PC-9 (cell line): ENCODE measurements around the gene ITGB5.

Experiments
- CTCF ChIP-seq: fragments of 200-600 bp; sonication (generic); conservative IDR thresholded peaks from 2 replicates; pipeline ENCODE4 v1.6.1; 2017; ENCODE audit warnings: mixed run types, antibody characterized with exemption, mild to moderate bottlenecking, moderate library complexity
- EZH2 ChIP-seq: fragments of 200-600 bp; sonication (generic); IDR thresholded peaks from 2 replicates; pipeline ENCODE4 v1.8.0; 2017; ENCODE audit warnings: antibody characterized with exemption, low read depth

- no peak for TF ChIP-seq CTCF
- no peak for TF ChIP-seq EZH2
Observed at GRCh38 chr3:124888482-124889441, 1.6 kb upstream of the ITGB5 start.
